Hematopoietic multipotent progenitor cell treated with erythropoietin and hydrocortisone succinate and interleukin-3 and kit ligand, for 17 days (in vitro differentiated cells): ENCODE data around the gene DST.
"Not testable (repeated sequence)": the region's sequence is repeated elsewhere in the genome, so short reads cannot be mapped to it uniquely, and the experiment has no call there.

Experiments
- DNase-seq: peaks from one replicate; pipeline ENCODE4 v3.0.0-alpha.2; 2015; ENCODE audit warnings: low spot score

DST gene

DNA sequence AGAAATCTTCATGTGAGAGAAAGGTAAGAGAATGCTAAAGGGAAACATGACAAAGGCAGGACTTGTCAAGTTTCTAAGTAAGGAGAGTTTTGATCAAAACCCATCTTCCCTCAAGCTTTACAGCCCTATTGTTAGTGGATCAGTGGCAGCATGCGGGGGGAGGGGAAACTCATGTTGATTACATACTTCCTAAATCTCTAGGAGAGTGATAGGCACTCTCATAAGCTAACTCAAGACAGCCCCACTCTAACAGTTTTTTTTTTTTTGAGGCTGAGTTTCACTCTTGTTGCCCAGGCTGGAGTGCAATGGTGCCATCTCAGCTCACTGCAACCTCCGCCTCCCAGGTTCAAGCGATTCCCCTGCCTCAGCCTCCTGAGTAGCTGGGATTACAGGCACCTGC is 18.6 kb upstream of the DST start:
- not testable (repeated sequence) for DNase-seq

DNA sequence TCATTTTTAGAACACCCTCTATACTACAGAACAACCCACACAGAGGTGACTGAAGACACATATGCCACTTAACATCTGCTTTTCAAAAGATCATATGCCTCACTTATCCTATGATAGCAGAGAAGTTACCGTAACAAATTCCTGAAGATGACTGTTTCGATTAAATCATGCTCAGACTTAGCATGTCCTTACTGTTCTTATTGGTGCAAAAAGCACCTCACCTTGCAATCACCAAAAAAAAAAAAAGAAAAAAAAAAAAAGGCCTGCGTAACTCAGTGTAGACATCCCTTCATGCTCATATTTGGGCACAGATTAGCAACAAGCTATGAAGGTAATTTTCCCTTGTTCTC is 17.7 kb upstream of the DST start:
- DNase-seq = no peak

DNA sequence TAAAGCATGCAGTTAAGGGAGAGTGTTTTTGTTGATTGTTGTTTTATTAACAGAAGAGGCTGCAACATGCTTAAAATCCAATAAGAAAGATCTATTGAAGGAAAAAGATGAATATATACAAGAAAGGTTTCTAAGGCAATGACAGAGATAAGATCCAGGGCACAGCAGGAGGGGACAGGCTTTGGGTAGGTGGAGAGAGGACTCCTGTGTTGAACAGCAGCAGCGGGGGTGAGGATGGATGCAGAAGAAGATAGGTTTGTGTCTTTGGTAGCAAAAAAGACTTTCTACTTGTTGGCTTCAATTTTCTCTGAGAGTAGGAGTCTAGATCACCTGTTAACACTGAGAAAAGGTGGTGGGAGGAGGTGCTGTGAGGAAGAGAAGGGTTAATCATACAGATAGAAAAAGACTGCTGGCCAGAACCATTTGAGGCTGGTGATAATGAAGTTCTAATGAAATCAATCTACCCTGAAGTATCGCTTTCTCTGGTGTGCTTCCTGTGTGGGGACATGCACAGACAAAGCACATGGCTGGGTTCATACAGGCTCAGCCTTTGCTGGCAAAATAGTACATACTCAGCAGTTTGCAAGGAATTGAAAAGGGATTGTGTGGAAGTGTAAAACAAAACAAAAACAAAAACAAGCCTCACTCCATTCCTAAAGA is 17.2 kb upstream of the DST start:
- no peak for DNase-seq

DNA sequence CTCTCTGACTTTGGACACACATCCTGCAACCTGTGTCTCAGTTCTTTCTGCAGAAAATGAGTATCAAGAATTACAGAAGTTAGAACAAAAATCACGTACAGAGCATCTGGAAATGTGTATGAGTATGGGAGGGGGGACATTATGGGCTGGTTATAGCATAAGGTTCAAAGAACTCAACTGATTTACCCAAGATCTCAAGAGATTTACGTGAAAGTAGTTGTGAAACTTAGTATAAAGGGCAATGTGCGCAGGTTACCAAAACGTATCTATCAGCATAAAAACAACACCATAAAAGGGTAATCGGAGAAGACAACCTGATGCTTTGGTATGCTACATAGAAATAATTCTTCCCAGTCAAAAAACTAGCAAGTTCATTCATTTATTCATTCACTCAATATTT is 15.6 kb upstream of the DST start:
- DNase-seq = no peak

DNA sequence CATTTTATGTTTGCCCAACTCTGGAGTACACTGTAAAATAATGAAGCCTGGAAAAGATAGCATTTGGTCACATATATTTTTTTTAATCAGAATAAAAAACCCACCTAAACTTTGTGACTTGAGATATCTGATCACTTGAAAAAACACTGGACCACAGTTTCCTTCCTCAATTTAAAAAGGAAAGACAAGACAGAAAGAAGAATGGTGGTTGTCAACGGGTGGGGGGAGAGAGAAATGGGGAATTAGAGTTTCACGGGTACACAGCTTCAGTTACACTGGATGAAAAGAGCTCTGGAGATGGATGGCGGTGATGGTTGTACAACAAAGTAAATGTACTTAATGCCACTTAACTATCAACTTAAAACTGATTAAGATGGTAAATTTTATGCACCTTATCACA is 14.7 kb upstream of the DST start:
- DNase-seq = no peak

DNA sequence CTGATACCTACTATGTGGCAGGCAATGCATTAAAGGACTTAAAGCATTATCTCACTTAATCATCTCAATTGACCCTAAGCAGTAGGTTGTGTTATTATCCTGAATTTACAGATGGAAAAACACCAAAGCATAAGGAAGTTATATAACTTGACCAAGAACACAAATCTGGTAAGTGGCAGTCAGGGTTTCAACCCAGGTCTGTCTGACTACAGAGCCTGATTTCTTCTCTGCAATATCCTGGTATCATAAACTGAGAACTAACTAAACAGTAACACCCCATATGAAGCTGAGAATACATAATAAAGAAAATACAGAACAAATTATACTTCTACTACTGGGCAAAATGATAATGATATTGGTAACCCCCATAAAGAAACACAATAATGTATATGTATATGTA is 13.8 kb upstream of the DST start:
- DNase-seq = no peak

DNA sequence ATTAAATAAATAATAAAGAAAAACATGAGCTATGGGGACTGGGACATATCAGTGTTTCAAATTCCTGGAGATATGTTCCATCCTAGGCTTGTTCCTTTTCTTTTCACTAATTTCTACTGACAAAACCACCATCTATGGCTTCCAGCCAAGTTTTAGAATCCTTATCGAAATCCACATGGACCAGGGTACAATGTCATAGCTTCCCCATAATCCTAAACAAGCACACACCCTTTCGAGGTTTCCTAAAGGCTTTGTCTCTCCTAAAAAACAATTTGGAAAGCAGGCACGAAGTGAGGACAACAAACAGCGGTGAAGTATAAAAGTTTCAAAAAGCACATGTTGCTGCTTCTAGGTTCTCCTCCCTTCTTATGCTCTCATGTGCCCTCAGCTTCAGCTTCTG is 13.3 kb upstream of the DST start:
- no peak for DNase-seq

DNA sequence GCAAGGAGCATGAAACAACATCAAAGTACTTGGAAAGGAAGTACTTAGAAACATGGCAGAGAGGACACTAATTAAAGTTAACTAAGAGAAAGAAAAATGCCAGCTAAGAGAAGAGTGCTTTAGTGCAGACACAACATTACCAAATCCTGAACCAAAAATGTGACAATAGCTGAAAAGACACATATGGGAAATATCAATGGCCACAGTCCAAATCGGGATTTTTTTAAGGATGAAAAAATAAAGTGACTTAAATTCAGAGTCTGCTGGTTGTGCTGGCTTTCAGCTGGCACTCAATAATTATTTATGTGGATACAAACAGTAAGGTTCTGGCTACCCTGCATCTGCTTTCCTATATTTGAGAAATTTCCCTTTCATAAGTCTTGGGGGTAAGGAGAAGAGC is 12.6 kb upstream of the DST start:
- DNase-seq = no peak

DNA sequence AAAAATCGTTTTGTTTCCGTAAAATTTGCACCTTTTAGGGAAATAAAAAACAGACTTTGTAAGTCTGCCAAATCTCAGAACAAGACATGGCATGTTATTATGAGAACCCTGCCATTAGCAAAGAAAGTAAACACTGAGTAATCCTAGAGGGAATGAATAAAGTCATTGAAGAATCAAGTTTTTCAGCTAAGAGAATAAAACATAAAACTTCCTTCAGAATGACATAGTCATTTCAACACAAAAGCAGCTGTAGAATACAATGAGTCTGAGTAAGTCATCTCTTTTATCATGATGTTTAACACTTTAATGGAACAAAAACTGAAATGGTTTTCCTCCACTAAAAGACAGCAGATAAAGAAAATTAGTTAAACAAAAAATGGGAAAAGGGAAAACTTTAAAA is 10.3 kb upstream of the DST start:
- no peak for DNase-seq

DNA sequence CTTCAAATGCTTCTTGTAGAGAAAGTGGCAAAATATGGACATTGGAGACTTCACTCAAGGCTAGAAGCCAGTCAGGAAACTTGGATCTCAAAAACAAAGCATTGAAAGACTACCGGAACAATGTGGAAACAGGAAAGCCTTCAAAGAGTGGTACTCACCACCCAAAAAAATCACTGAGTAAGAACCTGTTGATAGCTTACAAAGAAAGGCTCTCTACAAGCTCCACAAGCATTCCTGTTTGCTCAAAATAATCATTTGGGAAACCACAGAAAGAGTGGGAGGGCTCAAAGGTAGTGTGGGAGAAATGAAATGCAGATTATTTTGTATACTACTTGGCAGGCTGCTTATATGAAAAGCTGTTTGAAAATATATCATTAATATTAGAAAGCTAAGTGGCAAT is 9.5 kb upstream of the DST start:
- DNase-seq = no peak

DNA sequence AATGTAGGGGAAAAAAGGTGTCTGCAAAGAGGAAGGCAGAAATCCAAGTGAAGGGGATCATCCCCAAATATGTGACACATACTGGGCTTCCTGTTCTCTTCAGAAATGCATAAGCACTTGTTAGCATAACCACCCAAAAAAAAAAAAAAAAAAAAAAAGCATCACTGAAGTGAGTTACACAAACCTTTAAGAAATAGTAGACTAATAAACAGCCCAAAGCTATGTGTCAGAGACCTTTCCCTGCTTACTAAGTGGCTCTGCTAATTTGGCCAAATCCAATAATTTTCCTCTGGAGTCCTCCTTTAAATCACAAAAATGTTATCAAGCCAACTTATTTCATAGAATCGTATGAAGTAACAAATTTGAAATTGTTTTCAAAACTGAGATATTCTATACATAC is 7.5 kb upstream of the DST start:
- DNase-seq = no peak

DNA sequence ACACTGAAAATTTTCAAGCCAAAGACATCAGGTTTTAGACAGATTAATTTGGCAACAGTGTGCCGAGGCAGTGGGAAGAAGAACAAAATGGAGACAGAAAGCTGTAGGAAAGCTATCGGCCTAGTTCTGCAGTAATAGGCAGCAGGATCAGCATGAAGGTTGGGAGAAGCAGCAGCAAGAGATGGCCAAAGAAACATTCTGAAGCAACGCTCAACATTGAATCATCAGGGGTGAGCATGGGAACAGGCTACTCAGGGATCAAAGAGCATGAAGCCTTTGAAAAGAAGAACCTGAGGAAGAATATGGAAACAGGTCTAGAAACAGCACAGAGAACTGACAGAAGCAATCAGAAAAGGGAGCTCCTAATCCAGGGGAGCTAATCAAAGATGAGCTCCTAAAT is 7.1 kb upstream of the DST start:
- DNase-seq = no peak

DNA sequence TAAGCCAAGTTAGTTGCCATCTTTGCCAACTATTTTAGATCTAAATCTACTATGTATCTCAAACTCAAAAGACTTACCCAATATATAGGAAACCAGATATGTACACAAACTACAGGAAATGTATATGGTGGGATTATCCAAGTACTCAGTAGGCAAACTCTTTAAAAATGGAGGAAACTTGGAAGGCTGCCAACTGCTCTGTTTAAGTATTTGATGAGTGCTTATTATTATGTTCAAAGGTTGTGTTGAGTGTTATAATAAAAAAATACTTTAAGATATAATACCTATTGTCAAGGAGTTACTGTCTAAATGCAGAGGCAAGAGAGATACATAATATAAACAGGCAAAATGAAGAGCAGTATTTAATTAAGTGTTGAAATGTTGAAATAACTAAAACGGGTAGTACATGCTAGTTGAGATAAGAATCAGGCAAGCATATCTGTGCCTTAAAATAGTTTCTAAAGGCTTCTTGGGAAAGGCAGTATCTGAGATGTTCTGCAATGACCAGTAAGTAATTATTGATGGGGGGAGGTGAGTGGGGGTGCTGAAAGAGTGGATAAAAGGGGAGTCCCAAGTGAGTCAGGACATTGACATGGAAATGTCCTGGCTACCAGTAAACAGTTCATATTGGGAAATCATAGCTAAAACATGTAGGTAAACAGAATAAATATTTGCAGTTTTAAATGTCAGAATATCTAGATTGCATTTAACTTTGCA is 6.5 kb upstream of the DST start:
- no peak for DNase-seq

DNA sequence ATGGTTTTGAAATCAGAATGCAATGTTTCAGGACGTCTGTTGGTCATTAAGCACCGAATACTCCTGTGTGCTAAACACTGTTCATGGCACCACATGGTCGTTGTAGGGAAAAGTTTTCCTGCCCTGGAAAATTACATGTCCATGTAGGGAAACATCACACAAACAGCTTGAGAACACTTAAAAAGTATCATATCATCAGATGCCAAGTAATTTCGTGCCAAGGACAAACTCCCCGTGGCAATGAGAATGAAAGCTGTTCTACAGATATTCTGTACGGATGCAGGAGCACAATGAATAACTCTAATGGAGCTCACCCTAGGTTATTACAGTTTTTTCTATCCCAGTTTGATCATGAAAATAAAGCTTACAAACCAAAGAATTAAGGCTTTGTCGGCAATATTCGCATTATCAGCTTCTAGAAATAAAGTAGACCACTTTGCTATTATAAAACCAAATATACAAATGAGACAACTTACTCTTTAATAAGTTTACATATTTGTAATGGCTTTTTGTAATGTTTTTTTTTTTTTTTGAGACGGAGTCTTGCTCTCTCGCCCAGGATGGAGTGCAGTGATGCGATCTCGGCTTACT is 4.6 kb upstream of the DST start:
- DNase-seq = no peak

DNA sequence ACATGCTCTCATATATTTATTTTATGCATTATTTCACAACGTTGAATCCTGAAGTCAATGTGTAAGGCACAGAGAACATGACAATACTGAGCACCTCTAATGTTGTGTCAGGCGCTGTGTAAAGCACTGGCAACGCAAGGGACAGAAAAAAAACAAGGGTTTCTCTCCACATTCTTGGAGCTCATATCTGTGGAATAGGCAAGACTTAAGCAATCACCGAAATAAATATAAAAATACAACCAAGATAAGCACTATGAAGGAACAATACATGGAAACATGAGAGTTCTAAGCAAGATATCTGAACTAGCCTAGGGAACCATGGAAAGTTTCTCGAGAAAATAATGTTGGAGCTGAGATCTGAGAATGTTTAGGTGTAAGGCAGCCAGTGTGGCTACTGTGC is 1.7 kb upstream of the DST start:
- DNase-seq = no peak

DNA sequence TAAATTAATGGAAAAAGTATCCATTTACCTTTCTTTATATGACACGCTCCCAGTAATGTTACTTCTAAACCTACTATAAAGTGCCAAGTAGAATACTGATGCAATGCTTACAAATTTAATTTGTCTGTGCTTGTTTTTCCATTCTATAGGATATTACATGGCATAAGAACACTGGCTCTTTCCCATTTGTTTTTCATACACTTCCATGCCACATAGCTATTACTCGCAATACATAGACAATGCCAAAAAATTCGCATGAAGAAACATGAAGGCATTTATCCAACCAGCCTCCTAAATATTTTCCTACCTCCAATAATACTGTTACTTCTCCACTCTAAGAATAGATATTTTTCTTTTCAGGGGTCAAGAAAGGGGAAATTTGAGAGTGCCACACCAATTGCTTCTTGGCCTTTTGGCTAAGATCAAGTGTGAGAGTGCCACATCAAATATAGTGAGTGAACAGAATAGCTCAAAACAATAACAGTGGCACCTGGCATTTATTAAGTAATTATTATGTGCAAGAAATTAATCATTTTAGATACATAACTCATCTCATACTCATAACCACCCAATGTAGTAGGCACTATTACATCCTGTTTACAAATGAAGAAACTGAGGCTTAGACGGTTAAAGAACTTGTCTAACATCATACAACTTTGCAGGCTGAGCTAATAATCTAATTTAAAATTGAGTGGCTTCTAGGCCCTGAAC is 845 bp upstream of the DST start:
- no peak for DNase-seq

DNA sequence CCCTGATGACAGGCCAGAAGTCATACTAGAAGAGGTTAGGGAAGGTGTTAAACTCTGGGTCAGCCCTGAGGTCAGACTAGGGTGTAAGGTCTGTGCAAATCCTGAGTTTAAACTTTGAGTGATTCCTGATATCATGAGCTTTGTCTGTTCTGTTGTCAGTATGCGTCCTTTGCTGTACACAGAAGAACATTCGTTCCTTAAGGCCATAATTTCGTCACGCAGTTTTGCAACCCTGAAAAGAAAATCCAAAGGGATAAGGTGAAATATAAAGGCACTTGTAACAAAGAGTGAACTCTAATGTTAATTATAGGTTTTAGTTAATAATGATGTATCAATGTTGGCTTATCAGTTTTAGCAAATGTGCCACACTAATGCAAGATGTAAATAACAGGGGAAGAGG is 2.3 kb downstream of the DST start:
- no peak for DNase-seq

DNA sequence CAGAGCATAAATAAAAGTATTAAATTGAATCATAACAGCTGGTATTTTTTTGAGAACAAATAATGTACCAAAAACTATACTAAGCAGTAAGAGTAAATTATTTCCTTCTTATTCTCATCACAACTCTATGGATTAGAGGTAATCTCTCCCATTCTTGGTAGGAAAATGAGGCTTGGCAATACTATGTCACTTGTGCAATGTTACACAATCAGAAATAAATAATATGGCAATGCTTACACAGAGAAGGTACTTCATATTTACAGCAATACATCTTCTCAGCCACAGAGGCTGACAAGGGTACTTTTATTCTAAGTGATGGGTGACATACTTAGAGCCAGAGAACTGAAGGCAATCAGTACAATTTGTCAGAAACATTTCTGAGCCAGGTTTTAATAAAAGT is 3.9 kb downstream of the DST start:
- no peak for DNase-seq

DNA sequence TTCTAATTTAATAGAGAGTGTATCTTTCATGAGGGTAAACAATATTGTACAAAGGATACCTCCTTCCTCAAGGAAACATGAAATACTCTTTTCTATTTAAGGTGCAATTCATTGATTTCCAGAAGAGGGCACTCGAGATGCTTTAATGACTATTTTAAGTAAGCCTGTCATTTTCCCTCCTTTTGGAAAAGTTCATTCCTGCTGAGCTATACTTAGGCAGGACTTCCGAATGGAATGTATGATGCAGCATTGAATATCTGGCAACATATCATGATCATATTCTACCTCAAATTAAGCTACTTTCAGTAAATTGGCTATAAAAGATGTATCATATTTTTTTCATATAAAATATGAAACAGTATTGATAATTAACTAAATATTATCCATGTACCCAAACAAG is 5.0 kb downstream of the DST start:
- DNase-seq = peak; percentile 10

DNA sequence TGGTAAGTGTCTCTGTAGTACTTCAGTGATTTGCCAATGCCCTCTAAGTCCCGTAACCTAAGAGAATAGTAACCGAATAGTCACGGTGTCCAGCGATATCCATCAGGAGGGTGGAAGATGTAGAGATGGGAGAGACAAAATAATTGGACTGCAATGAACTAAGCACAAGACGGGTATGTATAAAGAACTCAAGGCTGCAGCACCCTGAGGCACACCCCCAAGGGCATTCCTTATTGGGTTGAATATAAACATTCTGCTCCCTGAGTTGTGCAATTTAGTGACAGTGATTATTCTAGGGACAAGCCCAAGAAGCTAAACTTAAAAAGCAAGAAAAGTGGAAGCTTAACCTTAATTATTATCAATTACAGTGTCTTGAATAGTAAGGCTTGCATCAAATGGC is 14.6 kb downstream of the DST start:
- no peak for DNase-seq

DNA sequence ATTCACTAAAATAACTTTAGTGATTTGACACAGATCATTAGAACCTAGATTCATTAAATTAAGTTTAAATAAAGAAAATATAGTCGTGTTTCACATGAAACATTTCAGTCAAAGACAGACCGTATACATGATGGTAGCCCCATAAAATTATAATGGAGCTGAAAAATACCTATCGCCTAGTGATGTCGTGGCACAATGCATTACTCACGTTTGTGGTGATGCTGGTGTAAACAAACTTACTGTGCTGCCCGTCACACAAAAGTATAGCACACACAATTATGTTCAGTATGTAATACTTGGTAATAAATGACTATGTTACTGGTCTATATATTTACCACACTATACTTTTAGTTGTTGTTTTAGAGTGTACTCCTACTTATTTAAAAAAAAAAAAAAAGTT is 17.3 kb downstream of the DST start:
- DNase-seq = no peak

DNA sequence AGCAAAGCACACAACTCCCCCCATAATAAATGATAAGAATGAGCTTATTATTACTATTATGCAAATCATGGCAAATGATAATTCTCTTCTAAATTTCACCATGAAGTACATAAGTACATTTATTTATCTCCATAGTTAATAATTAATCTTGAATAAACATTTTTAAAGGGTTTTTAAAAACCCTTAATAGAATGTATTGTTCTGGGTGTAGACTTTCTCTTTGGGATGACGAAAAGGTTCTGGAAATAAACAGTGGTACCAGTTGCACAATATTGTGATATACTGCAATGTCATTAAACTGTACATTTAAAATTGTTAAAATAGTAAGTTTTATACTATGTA is 18.0 kb downstream of the DST start:
- DNase-seq = no peak

DNA sequence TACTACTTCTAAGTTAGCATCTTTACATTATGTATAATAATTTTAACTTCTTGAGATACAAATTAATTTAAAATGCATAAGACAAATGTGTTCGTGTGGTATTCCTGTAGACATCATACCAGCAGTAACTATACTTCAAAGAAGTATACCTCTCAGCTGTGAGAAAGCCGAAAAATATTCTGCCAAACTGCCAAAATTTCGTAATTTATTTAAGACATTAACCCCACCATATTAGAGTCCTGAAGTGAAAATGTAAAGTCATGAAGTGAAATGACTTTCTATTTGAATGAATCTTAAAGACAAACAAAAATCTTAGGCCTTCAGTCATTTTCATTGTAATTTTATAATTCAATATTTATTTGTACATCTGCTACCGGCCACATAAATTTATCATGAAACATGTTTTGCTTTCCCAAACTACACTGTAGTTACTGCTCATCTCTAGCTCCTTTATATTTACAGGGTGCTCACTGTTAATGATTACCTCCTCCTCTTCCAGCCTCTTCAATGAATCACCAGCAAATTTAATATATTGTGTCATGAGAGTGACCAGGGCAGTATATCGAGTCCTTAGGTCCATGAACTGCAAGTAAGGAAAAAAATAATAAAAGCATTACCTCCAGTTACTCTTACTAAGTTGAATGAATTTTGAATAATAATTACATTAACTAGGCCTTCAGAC is 18.5 kb downstream of the DST start:
- DNase-seq = no peak
